Fibroblast of skin of right quadriceps (primary cell): ENCODE results near the gene MRPS10.
A peak's percentile ranks its signal among the peaks of the same experiment; 100 is the strongest.

Source experiments
- DNase-seq: peaks from one replicate; pipeline ENCODE4 v3.0.0-alpha.2; 2013

Gene MRPS10

GRCh38 chr6:42217519-42218367, at the start of gene MRPS10:
Gene MRPS10 (minus strand): TSS chr6:42217861. CDS start chr6:42217849, 12 bp downstream.
- DNase-seq: peak; percentile 94

GRCh38 chr6:42266538-42266937, 48.9 kb upstream of the MRPS10 start:
- DNase-seq: no peak

GRCh38 chr6:42264852-42265390, 47.3 kb upstream of the MRPS10 start:
- no peak for DNase-seq

- DNase-seq: no peak
Observed at GRCh38 chr6:42264162-42264851, 46.6 kb upstream of the MRPS10 start.

GRCh38 chr6:42263165-42263728, 45.6 kb upstream of the MRPS10 start:
- DNase-seq: no peak

GRCh38 chr6:42260972-42261371, 43.3 kb upstream of the MRPS10 start:
- DNase-seq: peak; percentile 21

- DNase-seq: no peak
Observed at GRCh38 chr6:42260396-42260888, 42.8 kb upstream of the MRPS10 start.

GRCh38 chr6:42259841-42260395, 42.3 kb upstream of the MRPS10 start:
- peak; percentile 77 for DNase-seq

- DNase-seq: no peak
Observed at GRCh38 chr6:42259286-42259685, 41.6 kb upstream of the MRPS10 start.

- DNase-seq: no peak
Observed at GRCh38 chr6:42257614-42258013, 40.0 kb upstream of the MRPS10 start.

- no peak for DNase-seq
Observed at GRCh38 chr6:42257063-42257462, 39.4 kb upstream of the MRPS10 start.

GRCh38 chr6:42255050-42255449, 37.4 kb upstream of the MRPS10 start:
- DNase-seq: peak; percentile 48

GRCh38 chr6:42254505-42254904, 36.8 kb upstream of the MRPS10 start:
- no peak for DNase-seq

- peak; percentile 43 for DNase-seq
Observed at GRCh38 chr6:42251911-42252637, 34.4 kb upstream of the MRPS10 start.

GRCh38 chr6:42251500-42251899, 33.8 kb upstream of the MRPS10 start:
- DNase-seq: peak; percentile 42

GRCh38 chr6:42250274-42250931, 32.7 kb upstream of the MRPS10 start:
- no peak for DNase-seq

GRCh38 chr6:42249279-42249678, 31.6 kb upstream of the MRPS10 start:
- peak; percentile 42 for DNase-seq

GRCh38 chr6:42243046-42243445, 25.4 kb upstream of the MRPS10 start:
- no peak for DNase-seq

- no peak for DNase-seq
Observed at GRCh38 chr6:42241915-42242314, 24.3 kb upstream of the MRPS10 start.

- DNase-seq: peak; percentile 20
Observed at GRCh38 chr6:42239736-42240375, 22.2 kb upstream of the MRPS10 start.

GRCh38 chr6:42239333-42239732, 21.7 kb upstream of the MRPS10 start:
- DNase-seq: no peak
